ENCODE measurements around the gene FAM110D.

The FAM110D gene

DNA sequence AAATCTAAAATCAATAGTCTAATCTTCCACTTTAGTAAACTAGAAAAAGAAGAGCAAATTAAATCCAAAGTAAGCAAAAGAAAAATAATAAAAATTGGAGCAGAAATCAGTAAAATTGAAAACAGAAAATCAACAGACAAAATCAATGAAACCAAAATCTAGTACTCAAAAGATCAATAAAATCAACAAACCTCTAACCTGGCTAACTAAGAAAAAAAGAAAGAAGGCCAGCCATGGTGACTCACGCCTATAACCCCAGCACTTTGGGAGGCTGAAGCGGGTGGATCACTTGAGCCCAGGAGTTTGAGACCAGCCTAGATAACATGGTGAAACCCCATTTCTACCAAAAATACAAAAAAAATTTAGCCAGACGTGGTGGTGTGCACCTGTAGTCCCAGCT lies 24.4 kb upstream of the FAM110D start:
- Histone ChIP-seq H3K9me3 (replicated peaks; ENCODE audit: low read length) (no peaks in the 10 kb centered on the region), H3K9ac (ENCODE audit: low read depth, low read length) (no peak overlapping the region), H3K4me2 (ENCODE audit: low read length) (no peak overlapping the region), H3K36me3 (ENCODE audit: insufficient read depth, low read length) (no peaks in the 10 kb centered on the region), H3K4me3 (ENCODE audit: low read length) (no peak overlapping the region), H3K27me3 (ENCODE audit: control insufficient read depth, insufficient read depth, low read length) (peaks cover 17% of the 10 kb centered on the region), H3K4me1 (ENCODE audit: control insufficient read depth, insufficient read depth, low read length) (no peaks in the 10 kb centered on the region)

DNA sequence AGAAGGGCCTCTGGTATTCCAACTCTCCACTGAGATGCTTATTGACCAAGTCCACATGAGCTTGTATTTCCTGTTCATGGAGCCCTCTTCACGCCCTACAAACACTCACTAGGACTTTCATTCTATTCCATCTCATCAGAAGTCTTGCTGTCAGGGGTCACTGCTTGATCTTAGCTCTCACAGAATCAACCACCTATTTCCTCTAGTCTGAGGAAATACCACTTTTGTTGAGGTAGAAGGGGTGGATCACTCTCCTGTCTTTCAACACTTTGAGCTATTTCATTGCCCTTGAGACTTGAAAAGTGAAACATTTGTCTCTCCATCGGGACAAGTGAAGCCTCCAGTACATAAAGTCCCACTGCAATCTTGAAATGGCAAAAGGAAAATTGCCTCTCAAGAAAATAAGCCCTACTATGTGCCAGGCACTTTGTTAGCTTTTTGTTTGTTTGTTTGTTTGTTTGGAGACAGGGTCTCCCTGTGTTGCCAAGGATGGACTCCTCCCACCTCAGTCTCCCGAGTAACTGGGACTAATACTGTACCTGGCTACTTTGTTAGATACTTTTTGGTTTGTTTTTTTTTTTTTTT lies 19.8 kb upstream of the FAM110D start:
- no peaks in the 10 kb centered on the region for H3K9me3 ChIP-seq (replicated peaks; ENCODE audit: low read length)

DNA sequence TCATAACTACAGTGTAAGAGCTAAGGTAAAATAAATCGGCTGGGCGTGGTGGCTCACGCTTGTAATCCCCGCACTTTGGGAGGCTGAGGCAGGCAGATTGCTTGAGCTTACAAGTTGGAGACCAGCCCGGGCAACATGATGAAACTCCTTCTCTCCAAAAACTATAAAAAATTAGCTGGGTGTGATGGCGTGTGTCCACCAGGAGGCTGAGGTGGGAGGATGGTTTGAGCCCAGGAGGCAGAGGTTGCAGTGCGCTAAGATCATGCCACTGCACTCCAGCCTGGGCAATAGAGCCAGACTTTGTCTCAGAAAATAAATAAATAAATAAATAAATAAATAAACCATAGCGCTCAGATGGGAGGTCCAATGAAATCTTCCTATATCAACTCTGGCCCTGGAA lies 16.7 kb upstream of the FAM110D start:
- Histone ChIP-seq H3K4me1 (ENCODE audit: control insufficient read depth, insufficient read depth, low read length) (no peaks in the 10 kb centered on the region), H3K4me2 (ENCODE audit: low read length) (no peak overlapping the region), H3K4me3 (ENCODE audit: low read length) (no peak overlapping the region), H3K9me3 (replicated peaks; ENCODE audit: low read length) (no peaks in the 10 kb centered on the region), H3K9ac (ENCODE audit: low read depth, low read length) (no peak overlapping the region), H3K27me3 (ENCODE audit: control insufficient read depth, insufficient read depth, low read length) (peaks cover 11% of the 10 kb centered on the region), H3K36me3 (ENCODE audit: insufficient read depth, low read length) (no peaks in the 10 kb centered on the region)

More for the DNA sequence above, 19.8 kb upstream of the FAM110D start:
- Histone ChIP-seq H3K4me1 (ENCODE audit: control insufficient read depth, insufficient read depth, low read length) (no peaks in the 10 kb centered on the region), H3K27me3 (ENCODE audit: control insufficient read depth, insufficient read depth, low read length) (peaks cover 11% of the 10 kb centered on the region), H3K36me3 (ENCODE audit: insufficient read depth, low read length) (no peaks in the 10 kb centered on the region), H3K4me2 (ENCODE audit: low read length) (no peak overlapping the region), H3K9ac (ENCODE audit: low read depth, low read length) (no peak overlapping the region), H3K4me3 (ENCODE audit: low read length) (no peak overlapping the region)

GRCh38 chr1:26145041-26145959 lies 13.6 kb upstream of the FAM110D start:
- H3K36me3 ChIP-seq (ENCODE audit: insufficient read depth, low read length): no peaks in the 10 kb centered on the region
- no peak overlapping the region for H3K4me3 ChIP-seq (ENCODE audit: low read length)
- H3K27me3 ChIP-seq (ENCODE audit: control insufficient read depth, insufficient read depth, low read length): peaks cover 26% of the 10 kb centered on the region
- H3K4me1 ChIP-seq (ENCODE audit: control insufficient read depth, insufficient read depth, low read length): no peaks in the 10 kb centered on the region
- H3K9ac ChIP-seq (ENCODE audit: low read depth, low read length): no peak overlapping the region
- H3K9me3 ChIP-seq (replicated peaks; ENCODE audit: low read length): no peaks in the 10 kb centered on the region
- H3K4me2 ChIP-seq (ENCODE audit: low read length): no peak overlapping the region

DNA sequence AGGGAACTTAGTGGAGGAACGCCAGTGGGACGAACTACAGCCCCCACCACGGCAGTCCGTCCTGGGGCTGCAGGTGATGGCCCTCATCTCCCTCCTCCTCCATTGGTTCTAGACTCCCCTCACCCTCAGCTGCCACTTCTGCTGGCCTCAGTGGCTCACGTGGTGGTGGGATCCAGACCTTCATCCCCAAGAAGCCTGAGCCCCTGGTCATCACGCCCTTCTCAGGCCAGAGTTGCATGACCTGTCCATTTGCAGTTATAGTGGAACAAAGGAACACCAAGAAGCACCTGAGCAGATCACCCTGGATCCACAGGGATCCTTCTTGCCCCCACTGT lies 13.0 kb upstream of the FAM110D start:
- Histone ChIP-seq H3K9me3 (replicated peaks; ENCODE audit: low read length) (no peaks in the 10 kb centered on the region), H3K27me3 (ENCODE audit: control insufficient read depth, insufficient read depth, low read length) (peaks cover 30% of the 10 kb centered on the region), H3K4me3 (ENCODE audit: low read length) (no peak overlapping the region), H3K9ac (ENCODE audit: low read depth, low read length) (no peak overlapping the region), H3K36me3 (ENCODE audit: insufficient read depth, low read length) (no peaks in the 10 kb centered on the region), H3K4me2 (ENCODE audit: low read length) (no peak overlapping the region), H3K4me1 (ENCODE audit: control insufficient read depth, insufficient read depth, low read length) (no peaks in the 10 kb centered on the region)

DNA sequence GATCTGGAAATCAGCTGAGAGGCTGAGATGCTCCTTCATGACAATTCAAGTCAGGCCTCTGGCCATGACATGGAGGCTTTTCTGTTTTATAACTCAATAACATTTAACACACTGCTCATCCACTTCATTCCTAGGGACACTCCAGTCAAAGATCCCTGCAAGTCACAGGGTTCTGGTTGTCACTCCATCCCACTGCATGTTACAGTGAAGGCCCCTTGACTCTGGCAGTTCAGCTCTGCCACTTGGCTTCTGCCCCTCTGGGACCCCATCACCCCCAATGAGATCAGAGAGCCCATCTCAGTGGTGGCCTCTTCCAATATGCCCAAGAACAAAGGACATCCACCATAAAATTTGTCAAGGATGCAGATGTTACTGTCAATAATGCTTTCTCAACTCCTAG lies 10.0 kb upstream of the FAM110D start:
- Histone ChIP-seq H3K9ac (ENCODE audit: low read depth, low read length) (no peak overlapping the region), H3K9me3 (replicated peaks; ENCODE audit: low read length) (no peaks in the 10 kb centered on the region), H3K4me3 (ENCODE audit: low read length) (no peak overlapping the region), H3K36me3 (ENCODE audit: insufficient read depth, low read length) (no peaks in the 10 kb centered on the region), H3K4me2 (ENCODE audit: low read length) (no peak overlapping the region), H3K27me3 (ENCODE audit: control insufficient read depth, insufficient read depth, low read length) (peaks cover 39% of the 10 kb centered on the region), H3K4me1 (ENCODE audit: control insufficient read depth, insufficient read depth, low read length) (no peaks in the 10 kb centered on the region)

- Histone ChIP-seq H3K9ac (ENCODE audit: low read depth, low read length) (no peak overlapping the region), H3K9me3 (replicated peaks; ENCODE audit: low read length) (no peaks in the 10 kb centered on the region), H3K4me2 (ENCODE audit: low read length) (no peak overlapping the region), H3K4me1 (ENCODE audit: control insufficient read depth, insufficient read depth, low read length) (no peaks in the 10 kb centered on the region), H3K36me3 (ENCODE audit: insufficient read depth, low read length) (no peaks in the 10 kb centered on the region), H3K4me3 (ENCODE audit: low read length) (no peak overlapping the region), H3K27me3 (ENCODE audit: control insufficient read depth, insufficient read depth, low read length) (peaks cover 65% of the 10 kb centered on the region)
Measured at GRCh38 chr1:26153966-26154532, 4.8 kb upstream of the FAM110D start.

- Histone ChIP-seq H3K4me1 (ENCODE audit: control insufficient read depth, insufficient read depth, low read length) (no peaks in the 10 kb centered on the region), H3K27me3 (ENCODE audit: control insufficient read depth, insufficient read depth, low read length) (peaks cover 60% of the 10 kb centered on the region), H3K4me2 (ENCODE audit: low read length) (no peak overlapping the region), H3K4me3 (ENCODE audit: low read length) (no peak overlapping the region), H3K36me3 (ENCODE audit: insufficient read depth, low read length) (no peaks in the 10 kb centered on the region), H3K9me3 (replicated peaks; ENCODE audit: low read length) (no peaks in the 10 kb centered on the region), H3K9ac (ENCODE audit: low read depth, low read length) (no peak overlapping the region)
Measured at GRCh38 chr1:26154750-26155149, 4.1 kb upstream of the FAM110D start.

- Histone ChIP-seq H3K9ac (ENCODE audit: low read depth, low read length) (no peak overlapping the region), H3K9me3 (replicated peaks; ENCODE audit: low read length) (no peaks in the 10 kb centered on the region), H3K4me2 (ENCODE audit: low read length) (no peak overlapping the region), H3K27me3 (ENCODE audit: control insufficient read depth, insufficient read depth, low read length) (peaks cover 52% of the 10 kb centered on the region), H3K36me3 (ENCODE audit: insufficient read depth, low read length) (no peaks in the 10 kb centered on the region), H3K4me3 (ENCODE audit: low read length) (no peak overlapping the region), H3K4me1 (ENCODE audit: control insufficient read depth, insufficient read depth, low read length) (no peaks in the 10 kb centered on the region)
Measured at GRCh38 chr1:26155370-26156284, 3.3 kb upstream of the FAM110D start.

DNA sequence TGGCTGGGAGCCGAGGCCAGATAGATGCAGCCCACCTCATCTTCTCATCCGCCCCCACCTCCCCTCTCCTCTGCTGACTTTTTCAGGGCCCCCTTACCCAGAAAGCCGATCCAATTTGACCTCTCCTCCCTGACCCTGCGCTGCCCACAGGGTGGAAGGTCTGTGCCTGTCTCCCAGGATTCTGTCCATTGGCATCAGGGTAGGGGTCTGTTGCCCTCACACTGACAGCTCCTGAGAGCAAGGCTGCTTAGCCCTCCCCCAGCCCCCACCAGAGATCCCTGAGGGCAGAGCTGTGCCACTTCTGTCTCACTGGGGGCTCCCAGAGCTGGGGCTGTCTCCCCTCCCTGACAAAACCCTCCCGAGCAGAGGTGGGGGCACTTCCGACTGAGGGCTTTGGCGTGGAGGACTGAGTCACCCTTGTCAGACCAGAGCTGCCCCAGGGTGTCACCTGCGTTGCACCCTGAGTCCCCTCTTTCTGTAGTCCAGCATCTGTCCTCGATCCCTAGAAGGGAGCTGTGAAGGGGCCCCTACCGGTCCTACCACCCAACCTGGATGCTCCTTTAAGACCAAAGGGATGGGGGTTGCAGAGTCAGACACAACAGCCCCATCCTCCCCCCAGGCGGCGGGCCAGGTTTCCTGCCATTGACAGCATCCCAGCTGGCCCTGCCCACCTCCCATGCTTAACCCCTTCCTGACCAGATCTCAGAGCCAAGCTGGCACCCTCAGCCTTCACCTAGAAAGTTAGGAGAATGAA lies 2.4 kb upstream of the FAM110D start:
- Histone ChIP-seq H3K36me3 (ENCODE audit: insufficient read depth, low read length) (no peaks in the 10 kb centered on the region), H3K4me2 (ENCODE audit: low read length) (no peak overlapping the region), H3K4me3 (ENCODE audit: low read length) (no peak overlapping the region), H3K9me3 (replicated peaks; ENCODE audit: low read length) (no peaks in the 10 kb centered on the region), H3K4me1 (ENCODE audit: control insufficient read depth, insufficient read depth, low read length) (peaks cover 4% of the 10 kb centered on the region), H3K9ac (ENCODE audit: low read depth, low read length) (no peak overlapping the region), H3K27me3 (ENCODE audit: control insufficient read depth, insufficient read depth, low read length) (peaks cover 55% of the 10 kb centered on the region)
